WTC11 (cell line): ENCODE data around the gene CEP63. TPM values are rescaled to one million over a fixed set of nuclear protein-coding genes. Genes with fewer than 3 reads are reported as not detected.

Experiments used
- ATAC-seq: fragments of 200-7000 bp; cut with Tn5 transposase; 2 replicates; pipeline ENCODE4 v1.10.0; 2021; ENCODE audit warnings: mild to moderate bottlenecking, moderate library complexity
- CTCF ChIA-PET: fragments of 300-600 bp; sonication (Branson Sonifier 250); formaldehyde crosslinking; loops from one replicate; lab custom pipeline; 2021; ENCODE audit warnings: antibody characterized with exemption; lab: Charles Lee
- POLR2A ChIA-PET: fragments of 350-600 bp; sonication (Branson Sonifier 250); formaldehyde crosslinking; loops from one replicate; lab custom pipeline; 2021; ENCODE audit warnings: antibody characterized with exemption; lab: Charles Lee
- DNase-seq: peaks from one replicate; pipeline ENCODE4 v3.0.0; 2021; ENCODE audit warnings: low spot score
- H3K27ac Mint-ChIP-seq: 2 replicates; pipeline ENCODE4 v1.8.0; 2021; ENCODE audit warnings: mixed read lengths
- H3K27me3 Mint-ChIP-seq: 2 replicates; pipeline ENCODE4 v1.8.0; 2021; ENCODE audit warnings: low read depth, mild to moderate bottlenecking, moderate library complexity, mixed read lengths
- H3K36me3 Mint-ChIP-seq: 2 replicates; pipeline ENCODE4 v1.8.0; 2021; ENCODE audit warnings: mixed read lengths
- H3K4me1 Mint-ChIP-seq: 2 replicates; pipeline ENCODE4 v1.8.0; 2022; ENCODE audit warnings: mixed read lengths
- H3K4me3 Mint-ChIP-seq: 2 replicates; pipeline ENCODE4 v1.8.0; 2021; ENCODE audit warnings: mild to moderate bottlenecking, moderate library complexity, mixed read lengths
- H3K9me3 Mint-ChIP-seq: 2 replicates; pipeline ENCODE4 v1.8.0; 2021; ENCODE audit warnings: mixed read lengths
- ATF6 ChIP-seq: sonication (generic); formaldehyde crosslinking; IDR thresholded peaks from 2 replicates; pipeline ENCODE4 v1.8.1; 2023; ENCODE audit warnings: mild to moderate bottlenecking, missing genetic modification reagents
- CREB1 ChIP-seq: sonication (generic); formaldehyde crosslinking; IDR thresholded peaks from 2 replicates; pipeline ENCODE4 v1.8.0; 2023; ENCODE audit warnings: mild to moderate bottlenecking, missing genetic modification reagents
- CREM ChIP-seq: sonication (generic); formaldehyde crosslinking; IDR thresholded peaks from 2 replicates; pipeline ENCODE4 v1.8.1; 2022; ENCODE audit warnings: mild to moderate bottlenecking, missing genetic modification reagents, moderate library complexity
- CTCF ChIP-seq: fragments of 200-600 bp; IDR thresholded peaks from 2 replicates; pipeline ENCODE4 v1.8.0; 2022; ENCODE audit warnings: antibody characterized with exemption
- ESRRA ChIP-seq: sonication (generic); formaldehyde crosslinking; IDR thresholded peaks from 2 replicates; pipeline ENCODE4 v1.8.1; 2022; ENCODE audit warnings: mild to moderate bottlenecking, missing genetic modification reagents, borderline replicate concordance
- ETV6 ChIP-seq: sonication (generic); formaldehyde crosslinking; IDR thresholded peaks from 2 replicates; pipeline ENCODE4 v1.8.1; 2022; ENCODE audit warnings: mild to moderate bottlenecking, missing genetic modification reagents
- FOXK1 ChIP-seq: sonication (generic); formaldehyde crosslinking; IDR thresholded peaks from 2 replicates; pipeline ENCODE4 v1.8.0; 2022; ENCODE audit warnings: mild to moderate bottlenecking, moderate library complexity, missing genetic modification reagents
- MXD4 ChIP-seq: fragments of 250-450 bp; sonication (Bioruptor Pico); IDR thresholded peaks from 2 replicates; pipeline ENCODE4 v1.8.0; 2021; ENCODE audit warnings: mild to moderate bottlenecking, moderate library complexity, borderline replicate concordance
- MYBL2 ChIP-seq: sonication (generic); formaldehyde crosslinking; IDR thresholded peaks from 2 replicates; pipeline ENCODE4 v1.8.1; 2023; ENCODE audit warnings: mild to moderate bottlenecking, moderate library complexity, missing genetic modification reagents
- PRDM15 ChIP-seq: sonication (generic); formaldehyde crosslinking; IDR thresholded peaks from 2 replicates; pipeline ENCODE4 v1.8.0; 2022; ENCODE audit warnings: missing genetic modification reagents
- RELA ChIP-seq: sonication (generic); formaldehyde crosslinking; IDR thresholded peaks from 2 replicates; pipeline ENCODE4 v1.8.1; 2022; ENCODE audit warnings: missing genetic modification reagents, mild to moderate bottlenecking, borderline replicate concordance
- SOX15 ChIP-seq: fragments of 250-450 bp; sonication (Bioruptor Pico); IDR thresholded peaks from 2 replicates; pipeline ENCODE4 v1.9.0; 2021; ENCODE audit warnings: mild to moderate bottlenecking
- TCF7 ChIP-seq: sonication (generic); formaldehyde crosslinking; IDR thresholded peaks from 2 replicates; pipeline ENCODE4 v1.8.0; 2022; ENCODE audit warnings: mild to moderate bottlenecking, low read depth, missing genetic modification reagents, moderate library complexity
- USF2 ChIP-seq: sonication (generic); formaldehyde crosslinking; IDR thresholded peaks from 2 replicates; pipeline ENCODE4 v1.8.1; 2023; ENCODE audit warnings: mild to moderate bottlenecking, missing genetic modification reagents, moderate library complexity
- ZNF138 ChIP-seq: sonication (generic); formaldehyde crosslinking; conservative IDR thresholded peaks from 2 replicates; pipeline ENCODE4 v1.8.1; 2022; ENCODE audit warnings: mild to moderate bottlenecking, moderate library complexity, missing genetic modification reagents
- ZNF263 ChIP-seq: sonication (generic); formaldehyde crosslinking; IDR thresholded peaks from 2 replicates; pipeline ENCODE4 v1.8.1; 2022; ENCODE audit warnings: low read depth, mild to moderate bottlenecking, moderate library complexity, missing genetic modification reagents
- ZNF416 ChIP-seq: fragments of 250-450 bp; sonication (Bioruptor Pico); IDR thresholded peaks from 2 replicates; pipeline ENCODE4 v1.9.0; 2021; ENCODE audit warnings: mild to moderate bottlenecking, inconsistent platforms
- ZNF671 ChIP-seq: fragments of 250-450 bp; sonication (Bioruptor Pico); IDR thresholded peaks from 2 replicates; pipeline ENCODE4 v1.8.0; 2021; ENCODE audit warnings: mild to moderate bottlenecking
- ZSCAN18 ChIP-seq: fragments of 250-450 bp; sonication (Bioruptor Pico); IDR thresholded peaks from 2 replicates; pipeline ENCODE4 v2.1.2; 2022; ENCODE audit warnings: mild to moderate bottlenecking, moderate library complexity
- total RNA-seq: library from RNA; stranded (reverse); gene quantifications from 3 replicates; pipeline ENCODE4 v1.2.3, GENCODE V29; 2021
- TF ChIP-seq, protein P1 (sequence below): sonication (generic); formaldehyde crosslinking; IDR thresholded peaks from 2 replicates; pipeline ENCODE4 v1.8.0; 2022; ENCODE audit warnings: mild to moderate bottlenecking, missing genetic modification reagents
- TF ChIP-seq, protein P2 (sequence below): sonication (generic); formaldehyde crosslinking; IDR thresholded peaks from 2 replicates; pipeline ENCODE4 v1.8.1; 2022; ENCODE audit warnings: low read depth, mild to moderate bottlenecking, moderate library complexity, missing genetic modification reagents, borderline replicate concordance
- TF ChIP-seq, protein P3 (sequence below): sonication (generic); formaldehyde crosslinking; IDR thresholded peaks from 2 replicates; pipeline ENCODE4 v1.8.0; 2022; ENCODE audit warnings: mild to moderate bottlenecking, missing genetic modification reagents

The CEP63 gene
- total RNA-seq, 1 experiment from 2014 or later = 28.0 TPM

DNA sequence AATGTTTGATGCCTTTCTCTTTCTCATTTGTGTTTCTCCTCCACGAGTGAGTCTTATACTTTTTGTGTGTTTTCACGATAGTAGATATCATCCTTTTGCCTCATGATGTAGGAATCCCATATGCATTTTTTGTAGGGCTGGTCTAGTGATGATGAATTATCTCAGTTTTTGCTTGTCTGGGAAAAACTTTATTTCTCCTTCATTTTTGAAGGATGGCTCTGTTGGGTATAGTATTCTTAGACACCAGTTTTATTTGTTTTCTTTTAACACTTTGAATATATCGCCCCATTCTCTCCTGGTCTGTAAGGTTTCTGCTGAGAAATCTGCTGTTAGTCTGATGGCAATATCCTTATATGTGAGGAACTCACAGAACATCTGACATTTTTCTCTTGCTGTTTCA lies 18.3 kb downstream of the CEP63 start:
- TF ChIP-seq MXD4 (CRISPR knock-in tag) = no peak
- TF ChIP-seq CREB1 = no peak
- TF ChIP-seq USF2 = no peak
- TF ChIP-seq ETV6 (CRISPR knock-in tag) = no peak

GRCh38 chr3:134505485-134505884 lies 19.6 kb downstream of the CEP63 start:
- H3K36me3 Mint-ChIP-seq = peaks cover 8% of the 10 kb centered on the region
- POLR2A ChIA-PET = no interaction called here
- no peak for DNase-seq
- H3K27me3 Mint-ChIP-seq = no peaks in the 10 kb centered on the region
- CTCF ChIA-PET = interaction anchor here (1.0 to 1.1 kb wide), 2 partner anchors 22 to 32 kb away, joined by 3 to 4 read pairs; no protein-coding TSS in a partner anchor
- H3K4me3 Mint-ChIP-seq = no peak overlapping the region
- peak; percentile 39; the same call in 1 of the 2 replicates for ATAC-seq
- H3K9me3 Mint-ChIP-seq = 0 out of 2 replicates have a peak, but pooled peaks cover 6% of the 10 kb centered on the region
- peaks cover 7% of the 10 kb centered on the region for H3K4me1 Mint-ChIP-seq
- no peak overlapping the region for H3K27ac Mint-ChIP-seq
- TF ChIP-seq MYBL2 (CRISPR knock-in tag) = no peak
- no peak for TF ChIP-seq RELA (CRISPR knock-in tag)
- TF ChIP-seq, protein P1, sequence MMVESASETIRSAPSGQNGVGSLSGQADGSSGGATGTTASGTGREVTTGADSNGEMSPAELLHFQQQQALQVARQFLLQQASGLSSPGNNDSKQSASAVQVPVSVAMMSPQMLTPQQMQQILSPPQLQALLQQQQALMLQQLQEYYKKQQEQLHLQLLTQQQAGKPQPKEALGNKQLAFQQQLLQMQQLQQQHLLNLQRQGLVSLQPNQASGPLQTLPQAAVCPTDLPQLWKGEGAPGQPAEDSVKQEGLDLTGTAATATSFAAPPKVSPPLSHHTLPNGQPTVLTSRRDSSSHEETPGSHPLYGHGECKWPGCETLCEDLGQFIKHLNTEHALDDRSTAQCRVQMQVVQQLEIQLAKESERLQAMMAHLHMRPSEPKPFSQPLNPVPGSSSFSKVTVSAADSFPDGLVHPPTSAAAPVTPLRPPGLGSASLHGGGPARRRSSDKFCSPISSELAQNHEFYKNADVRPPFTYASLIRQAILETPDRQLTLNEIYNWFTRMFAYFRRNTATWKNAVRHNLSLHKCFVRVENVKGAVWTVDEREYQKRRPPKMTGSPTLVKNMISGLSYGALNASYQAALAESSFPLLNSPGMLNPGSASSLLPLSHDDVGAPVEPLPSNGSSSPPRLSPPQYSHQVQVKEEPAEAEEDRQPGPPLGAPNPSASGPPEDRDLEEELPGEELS (CRISPR knock-in tag) = no peak
- no peak for TF ChIP-seq TCF7 (CRISPR knock-in tag)
- TF ChIP-seq ESRRA (CRISPR knock-in tag) = no peak
- TF ChIP-seq, protein P2, sequence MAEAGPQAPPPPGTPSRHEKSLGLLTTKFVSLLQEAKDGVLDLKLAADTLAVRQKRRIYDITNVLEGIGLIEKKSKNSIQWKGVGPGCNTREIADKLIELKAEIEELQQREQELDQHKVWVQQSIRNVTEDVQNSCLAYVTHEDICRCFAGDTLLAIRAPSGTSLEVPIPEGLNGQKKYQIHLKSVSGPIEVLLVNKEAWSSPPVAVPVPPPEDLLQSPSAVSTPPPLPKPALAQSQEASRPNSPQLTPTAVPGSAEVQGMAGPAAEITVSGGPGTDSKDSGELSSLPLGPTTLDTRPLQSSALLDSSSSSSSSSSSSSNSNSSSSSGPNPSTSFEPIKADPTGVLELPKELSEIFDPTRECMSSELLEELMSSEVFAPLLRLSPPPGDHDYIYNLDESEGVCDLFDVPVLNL (CRISPR knock-in tag) = no peak
- TF ChIP-seq SOX15 = no peak
- TF ChIP-seq FOXK1 (CRISPR knock-in tag) = no peak
- no peak for TF ChIP-seq ZSCAN18 (CRISPR knock-in tag)
- TF ChIP-seq ZNF138 = no peak
- no peak for TF ChIP-seq ATF6 (CRISPR knock-in tag)
- TF ChIP-seq PRDM15 (CRISPR knock-in tag) = no peak
- no peak for TF ChIP-seq CREM
- TF ChIP-seq, protein P3, sequence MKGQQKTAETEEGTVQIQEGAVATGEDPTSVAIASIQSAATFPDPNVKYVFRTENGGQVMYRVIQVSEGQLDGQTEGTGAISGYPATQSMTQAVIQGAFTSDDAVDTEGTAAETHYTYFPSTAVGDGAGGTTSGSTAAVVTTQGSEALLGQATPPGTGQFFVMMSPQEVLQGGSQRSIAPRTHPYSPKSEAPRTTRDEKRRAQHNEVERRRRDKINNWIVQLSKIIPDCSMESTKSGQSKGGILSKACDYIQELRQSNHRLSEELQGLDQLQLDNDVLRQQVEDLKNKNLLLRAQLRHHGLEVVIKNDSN = no peak
- TF ChIP-seq ZNF263 (CRISPR knock-in tag) = no peak
- TF ChIP-seq CTCF = no peak
- TF ChIP-seq ZNF671 (CRISPR knock-in tag) = no peak
- TF ChIP-seq ZNF416 (CRISPR knock-in tag) = no peak

More for the DNA sequence above, 18.3 kb downstream of the CEP63 start:
- ATAC-seq = no peak
- no peak for DNase-seq
- POLR2A ChIA-PET = no interaction called here
- Mint-ChIP-seq H3K27ac (no peak overlapping the region), H3K4me1 (peaks cover 7% of the 10 kb centered on the region), H3K27me3 (no peaks in the 10 kb centered on the region), H3K9me3 (0 out of 2 replicates have a peak, but pooled peaks cover 6% of the 10 kb centered on the region), H3K36me3 (peaks cover 8% of the 10 kb centered on the region), H3K4me3 (no peak overlapping the region)
- CTCF ChIA-PET = interaction anchor here (0.7 kb wide), 1 partner anchor 251 kb away, joined by 3 read pairs; no protein-coding TSS in a partner anchor
